ENCODE measurements around the gene EIF3D.
A peak's percentile ranks its signal among the peaks of the same experiment; 100 is the strongest.

Gene EIF3D

GRCh38 chr22:36528795-36529751 is at the start of gene EIF3D (continued):
- TF ChIP-seq ZNF501 (tag by site-specific recombination; IDR thresholded peaks at IDR 0.05): peak; percentile 27
- TF ChIP-seq PRDM1 (tag by site-specific recombination; IDR thresholded peaks at IDR 0.05): no peak
- no peak for TF ChIP-seq ZNF530 (tag by site-specific recombination; IDR thresholded peaks at IDR 0.05; ENCODE audit: low read depth)
- no peak for TF ChIP-seq ZNF148 (tag by site-specific recombination; IDR thresholded peaks at IDR 0.05; ENCODE audit: borderline replicate concordance)
- no peak for TF ChIP-seq ZNF157 (tag by site-specific recombination; IDR thresholded peaks at IDR 0.05)
- TF ChIP-seq TRIM28 (IDR thresholded peaks at IDR 0.05; ENCODE audit: borderline replicate concordance, low read length): peak; percentile 44; the same call in 1 of the 2 replicates
- no peak for TF ChIP-seq ZNF548 (tag by site-specific recombination; IDR thresholded peaks at IDR 0.05)
- no peak for TF ChIP-seq ZNF302 (tag by site-specific recombination; IDR thresholded peaks at IDR 0.05; ENCODE audit: low read depth)
- TF ChIP-seq ZNF473 (tag by site-specific recombination; IDR thresholded peaks at IDR 0.05): no peak
- TF ChIP-seq ZNF274 (IDR thresholded peaks at IDR 0.05; ENCODE audit: low read length): no peak
- TF ChIP-seq ZNF274 (tag by site-specific recombination; IDR thresholded peaks at IDR 0.05; ENCODE audit: borderline replicate concordance): no peak
- peak; percentile 50; the same call in 1 of the 2 replicates for TF ChIP-seq ZNF449 (tag by site-specific recombination; IDR thresholded peaks at IDR 0.05)
- peak; percentile 97 for TF ChIP-seq SCRT1 (tag by site-specific recombination; IDR thresholded peaks at IDR 0.05; ENCODE audit: borderline replicate concordance)
- peak; percentile 64 for TF ChIP-seq ZNF580 (tag by site-specific recombination; IDR thresholded peaks at IDR 0.05)
- peak; percentile 94 for TF ChIP-seq ZNF629 (tag by site-specific recombination; IDR thresholded peaks at IDR 0.05)
- peak; percentile 93 for TF ChIP-seq ZNF391 (tag by site-specific recombination; IDR thresholded peaks at IDR 0.05; ENCODE audit: borderline replicate concordance, low read depth)
- TF ChIP-seq ZNF513 (tag by site-specific recombination; IDR thresholded peaks at IDR 0.05): no peak
- TF ChIP-seq CTCF (tag by site-specific recombination; IDR thresholded peaks at IDR 0.05): peak; percentile 18; the same call in 1 of the 2 replicates
- TF ChIP-seq ZNF24 (tag by site-specific recombination; IDR thresholded peaks at IDR 0.05): peak; percentile 74
- TF ChIP-seq ZNF670 (tag by site-specific recombination; IDR thresholded peaks at IDR 0.05; ENCODE audit: low read depth): no peak
- no peak for TF ChIP-seq BCL11A (tag by site-specific recombination; IDR thresholded peaks at IDR 0.05; ENCODE audit: low read depth)
- peak; percentile 94 for TF ChIP-seq ZBTB17 (tag by site-specific recombination; IDR thresholded peaks at IDR 0.05)
- TF ChIP-seq ZNF112 (tag by site-specific recombination; IDR thresholded peaks at IDR 0.05): no peak
- no peak for TF ChIP-seq ZNF837 (tag by site-specific recombination; IDR thresholded peaks at IDR 0.05)
- no peak for TF ChIP-seq ZBTB48 (tag by site-specific recombination; IDR thresholded peaks at IDR 0.05)
- 0 out of 2 replicates have a peak, but pooled peaks have one; percentile 31 for TF ChIP-seq IKZF3 (tag by site-specific recombination; IDR thresholded peaks at IDR 0.05)
- TF ChIP-seq ZNF785 (tag by site-specific recombination; IDR thresholded peaks at IDR 0.05): no peak
- TF ChIP-seq ZNF211 (tag by site-specific recombination; IDR thresholded peaks at IDR 0.05; ENCODE audit: low read depth): no peak
- TF ChIP-seq KLF17 (tag by site-specific recombination; IDR thresholded peaks at IDR 0.05): peak; percentile 82
- no peak for TF ChIP-seq ZNF202 (tag by site-specific recombination; IDR thresholded peaks at IDR 0.05; ENCODE audit: borderline replicate concordance)
- TF ChIP-seq ZSCAN30 (tag by site-specific recombination; IDR thresholded peaks at IDR 0.05): peak; percentile 45; the same call in 1 of the 2 replicates
- no peak for TF ChIP-seq ZNF16 (tag by site-specific recombination; IDR thresholded peaks at IDR 0.05; ENCODE audit: low read depth)
